ENCODE results near the gene NCOR2.

The NCOR2 gene

GRCh38 chr12:124524231-124524925, 43.0 kb downstream of the NCOR2 start:
- DNase-seq: peak; percentile 71

- no peak for DNase-seq
Measured at GRCh38 chr12:124523071-124523470, 44.3 kb downstream of the NCOR2 start.

DNA sequence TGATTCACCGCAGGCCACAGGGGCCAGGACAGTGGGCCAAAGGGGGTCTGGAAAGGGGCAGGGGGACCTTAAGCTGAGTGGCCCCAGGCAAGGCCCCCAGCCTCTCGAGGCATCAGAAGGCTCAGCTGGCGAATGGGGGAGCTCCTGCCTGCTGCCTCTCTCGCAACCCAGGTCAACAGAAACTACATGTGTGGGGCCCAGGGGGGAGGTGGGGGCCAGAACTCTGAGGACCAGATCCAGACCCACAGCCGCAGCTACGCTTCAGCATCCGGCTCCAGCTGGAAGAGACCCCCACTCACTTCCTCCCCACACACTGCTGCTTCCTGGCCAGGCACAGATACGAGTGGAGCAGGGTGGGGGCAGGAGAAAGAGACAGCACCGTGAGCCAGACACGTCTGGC, 46.5 kb downstream of the NCOR2 start:
- no peak for DNase-seq

GRCh38 chr12:124520265-124520701, 47.1 kb downstream of the NCOR2 start:
- peak; percentile 96 for DNase-seq

DNA sequence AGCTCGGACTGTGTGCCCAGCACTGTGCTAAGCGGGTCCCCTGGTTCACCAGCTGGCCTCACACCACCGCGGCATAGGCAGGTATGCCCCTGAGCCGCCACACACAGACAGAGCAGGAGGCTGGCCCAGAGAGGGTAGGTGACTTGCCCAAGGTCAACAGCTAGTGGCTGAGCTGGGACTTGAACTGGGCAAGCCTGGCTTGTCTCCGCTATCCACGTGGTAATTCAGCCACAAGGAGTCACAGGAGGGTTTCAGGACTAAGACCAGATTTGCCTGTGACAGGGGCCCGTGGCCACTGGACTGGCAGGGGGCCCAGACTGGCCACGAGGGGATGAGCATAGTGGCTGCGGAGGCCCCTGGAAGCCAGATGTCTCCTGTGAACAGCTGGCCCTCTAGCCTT, 47.7 kb downstream of the NCOR2 start:
- no peak for DNase-seq

GRCh38 chr12:124518051-124518932, 49.1 kb downstream of the NCOR2 start:
- peak; percentile 89 for DNase-seq
